BE2C (cell line): ENCODE data around the gene AKAP13.

ENCODE experiments used
- DNase-seq: peaks from one replicate; pipeline ENCODE4 v3.0.0-alpha.2; 2020
- H3K27me3 ChIP-seq: fragments of 250-450 bp; sonication (Bioruptor Pico); 2 replicates; pipeline ENCODE4 v1.5.1; 2020; ENCODE audit warnings: mild to moderate bottlenecking
- H3K36me3 ChIP-seq: fragments of 250-450 bp; sonication (Bioruptor Pico); 2 replicates; pipeline ENCODE4 v1.5.1; 2020; ENCODE audit warnings: mild to moderate bottlenecking
- H3K4me1 ChIP-seq: fragments of 250-450 bp; sonication (Bioruptor Pico); 2 replicates; pipeline ENCODE4 v1.5.1; 2020
- H3K4me3 ChIP-seq: 2 replicates; pipeline ENCODE4 v1.5.1; 2011; ENCODE audit warnings: low read depth, low read length
- H3K9me3 ChIP-seq: fragments of 250-450 bp; sonication (Bioruptor Pico); 2 replicates; pipeline ENCODE4 v1.5.1; 2020
- CTCF ChIP-seq: IDR thresholded peaks from 2 replicates; pipeline ENCODE4 v1.5.1; 2012; ENCODE audit warnings: mild to moderate bottlenecking, low read depth, low read length

AKAP13 gene

GRCh38 chr15:85536341-85536740, 155.9 kb downstream of the AKAP13 start:
- Histone ChIP-seq H3K36me3 (peaks cover 5% of the 10 kb centered on the region), H3K27me3 (no peaks in the 10 kb centered on the region), H3K9me3 (no peaks in the 10 kb centered on the region), H3K4me1 (no peaks in the 10 kb centered on the region), H3K4me3 (no peak overlapping the region)
- TF ChIP-seq CTCF, result no peak
- no peak for DNase-seq

GRCh38 chr15:85539491-85539890, 159.1 kb downstream of the AKAP13 start:
- no peak for DNase-seq
- TF ChIP-seq CTCF, result no peak
- Histone ChIP-seq H3K4me3 (no peak overlapping the region), H3K36me3 (peaks cover 2% of the 10 kb centered on the region; the same call in 1 of the 2 replicates), H3K4me1 (no peaks in the 10 kb centered on the region), H3K9me3 (no peaks in the 10 kb centered on the region), H3K27me3 (no peaks in the 10 kb centered on the region)

- no peak overlapping the region for H3K4me3 ChIP-seq
- no peaks in the 10 kb centered on the region for H3K9me3 ChIP-seq
- peaks cover 2% of the 10 kb centered on the region; the same call in 1 of the 2 replicates for H3K36me3 ChIP-seq
- no peak for DNase-seq
- no peaks in the 10 kb centered on the region for H3K27me3 ChIP-seq
- no peak for TF ChIP-seq CTCF
- no peaks in the 10 kb centered on the region for H3K4me1 ChIP-seq
Observed at GRCh38 chr15:85540085-85540797, 159.8 kb downstream of the AKAP13 start.

- no peak overlapping the region for H3K4me3 ChIP-seq
- no peak for TF ChIP-seq CTCF
- no peaks in the 10 kb centered on the region for H3K9me3 ChIP-seq
- no peak for DNase-seq
- 0 out of 2 replicates have a peak, but pooled peaks cover 2% of the 10 kb centered on the region for H3K36me3 ChIP-seq
- H3K27me3 ChIP-seq, result no peaks in the 10 kb centered on the region
- H3K4me1 ChIP-seq, result no peaks in the 10 kb centered on the region
Observed at GRCh38 chr15:85541744-85542143, 161.3 kb downstream of the AKAP13 start.

DNA sequence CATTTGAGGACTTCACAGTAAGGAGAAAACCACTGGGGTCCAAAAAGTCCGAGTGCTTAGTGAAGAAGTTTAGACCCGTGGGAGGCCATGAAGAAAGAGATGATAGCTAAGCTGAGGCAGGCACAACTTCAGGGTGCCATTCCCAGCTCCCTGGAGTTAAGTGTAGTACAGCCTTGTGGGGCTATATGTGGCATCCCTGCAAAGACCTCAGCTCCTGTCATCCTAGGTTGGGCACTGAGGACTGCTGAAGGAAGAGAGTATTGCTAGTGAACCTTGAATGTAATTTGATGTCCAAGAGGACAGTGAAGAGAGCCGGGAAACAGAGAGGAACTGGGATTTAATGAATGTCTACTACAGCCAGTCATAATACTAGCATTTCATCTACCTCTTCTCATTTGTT, 162.1 kb downstream of the AKAP13 start:
- TF ChIP-seq CTCF, result no peak
- no peaks in the 10 kb centered on the region for H3K9me3 ChIP-seq
- H3K4me1 ChIP-seq, result no peaks in the 10 kb centered on the region
- H3K4me3 ChIP-seq, result no peak overlapping the region
- no peak for DNase-seq
- 0 out of 2 replicates have a peak, but pooled peaks cover 2% of the 10 kb centered on the region for H3K36me3 ChIP-seq
- H3K27me3 ChIP-seq, result no peaks in the 10 kb centered on the region

GRCh38 chr15:85542895-85543331, 162.5 kb downstream of the AKAP13 start:
- TF ChIP-seq CTCF, result no peak
- H3K4me1 ChIP-seq, result no peaks in the 10 kb centered on the region
- no peaks in the 10 kb centered on the region for H3K27me3 ChIP-seq
- H3K9me3 ChIP-seq, result no peaks in the 10 kb centered on the region
- H3K4me3 ChIP-seq, result no peak overlapping the region
- 0 out of 2 replicates have a peak, but pooled peaks cover 2% of the 10 kb centered on the region for H3K36me3 ChIP-seq
- no peak for DNase-seq
